ENCODE data around the gene TMEM209.

The TMEM209 gene

GRCh38 chr7:130210181-130210935, 5.2 kb upstream of the TMEM209 start:
- no peak for TF ChIP-seq CTCF (conservative IDR thresholded peaks at IDR 0.05)
- no peak overlapping the region for H3K27ac ChIP-seq

- no peak for TF ChIP-seq CTCF (conservative IDR thresholded peaks at IDR 0.05)
- no peak overlapping the region for H3K27ac ChIP-seq
Observed at GRCh38 chr7:130208516-130208915, 3.3 kb upstream of the TMEM209 start.

GRCh38 chr7:130207642-130208041, 2.4 kb upstream of the TMEM209 start, which contains the start of gene SSMEM1:
Gene SSMEM1, plus strand, starts transcription at chr7:130207860. Its CDS starts 51 bp downstream, at chr7:130207911.
- no peak for TF ChIP-seq CTCF (conservative IDR thresholded peaks at IDR 0.05)
- H3K27ac ChIP-seq = no peak within 1 kb of the TSS

- TF ChIP-seq CTCF (conservative IDR thresholded peaks at IDR 0.05) = 0 out of 2 replicates have a peak, but pooled peaks have one; percentile 11
- no peak overlapping the region for H3K27ac ChIP-seq
Observed at GRCh38 chr7:130207033-130207432, 1.8 kb upstream of the TMEM209 start.

GRCh38 chr7:130201796-130202195, 3.4 kb downstream of the TMEM209 start:
- TF ChIP-seq CTCF (conservative IDR thresholded peaks at IDR 0.05) = no peak

GRCh38 chr7:130197094-130197493, 8.1 kb downstream of the TMEM209 start:
- no peak for TF ChIP-seq CTCF (conservative IDR thresholded peaks at IDR 0.05)
- no peak overlapping the region for H3K27ac ChIP-seq

More at GRCh38 chr7:130201796-130202195, 3.4 kb downstream of the TMEM209 start:
- H3K27ac ChIP-seq = no peak overlapping the region

- no peak overlapping the region for H3K27ac ChIP-seq
- no peak for TF ChIP-seq CTCF (conservative IDR thresholded peaks at IDR 0.05)
Observed at GRCh38 chr7:130196476-130196875, 8.7 kb downstream of the TMEM209 start.
